RWPE1 (cell line): ENCODE measurements around the gene DUSP6.

Source experiments
- CTCF ChIA-PET: fragments of 350-600 bp; sonication (Branson Sonifier 250); formaldehyde crosslinking; extraction: SDS; loops from one replicate; lab custom pipeline; 2021; lab: Yijun Ruan, JAX
- POLR2A ChIA-PET: fragments of 400-600 bp; formaldehyde crosslinking; extraction: SDS; loops from one replicate; lab custom pipeline; 2020; ENCODE audit warnings: antibody characterized with exemption; ENCODE audit not compliant: low non-redundant PET; lab: Yijun Ruan, JAX
- DNase-seq: peaks from one replicate; pipeline ENCODE4 v3.0.0; 2012; ENCODE audit warnings: low spot score
- H3K27ac ChIP-seq: fragments of 450-650 bp; 2 replicates; pipeline ENCODE4 v1.5.1; 2017
- TF ChIP-seq, protein P1 (sequence below): fragments of 450-650 bp; conservative IDR thresholded peaks from 2 replicates; pipeline ENCODE4 v1.5.1; 2017; ENCODE audit warnings: low read depth, mild to moderate bottlenecking

The DUSP6 gene

DNA sequence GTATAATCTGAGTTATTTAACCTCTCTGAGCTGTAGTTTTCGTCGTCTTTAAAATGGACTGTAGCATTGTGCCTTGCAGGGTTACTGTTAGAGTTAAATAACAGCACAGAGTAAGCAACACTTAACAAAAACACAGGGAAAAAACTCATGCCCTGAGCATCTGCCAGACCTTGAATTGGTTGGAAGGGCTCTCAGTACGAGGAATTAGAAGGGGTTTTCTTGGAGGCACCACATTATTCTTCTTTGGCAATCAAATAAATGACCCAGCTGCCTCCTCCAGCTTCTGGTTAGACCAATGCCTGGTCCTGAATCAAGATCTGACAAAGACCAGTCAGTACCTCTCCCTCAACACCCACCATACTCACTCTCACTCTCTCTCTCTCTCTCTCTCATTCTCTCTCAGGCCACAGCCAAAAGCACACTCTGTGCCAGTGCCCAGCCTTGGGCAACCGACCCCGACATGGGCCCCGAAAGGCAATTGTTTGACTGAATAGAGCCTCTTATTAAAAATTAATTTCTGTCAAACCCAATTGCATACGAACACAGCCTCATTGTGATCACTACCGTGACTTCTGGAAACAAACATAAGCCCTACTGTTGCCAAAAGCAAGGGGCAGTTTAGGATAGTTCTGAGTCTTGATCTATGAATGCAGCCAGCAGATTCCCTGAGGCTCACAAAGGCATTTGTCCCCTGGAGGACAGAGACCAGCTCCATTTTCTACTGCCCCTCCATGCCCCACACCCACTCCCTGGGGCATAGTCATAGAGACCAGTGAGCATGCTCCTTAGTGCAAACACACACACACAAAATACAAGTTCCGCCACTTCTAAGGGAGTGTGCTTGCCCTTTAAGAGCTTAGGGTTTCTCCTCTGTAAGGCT, 23.9 kb downstream of the DUSP6 start:
- ChIA-PET POLR2A (no interaction called here), CTCF (no interaction called here)
- no peak for DNase-seq
- TF ChIP-seq, protein P1, sequence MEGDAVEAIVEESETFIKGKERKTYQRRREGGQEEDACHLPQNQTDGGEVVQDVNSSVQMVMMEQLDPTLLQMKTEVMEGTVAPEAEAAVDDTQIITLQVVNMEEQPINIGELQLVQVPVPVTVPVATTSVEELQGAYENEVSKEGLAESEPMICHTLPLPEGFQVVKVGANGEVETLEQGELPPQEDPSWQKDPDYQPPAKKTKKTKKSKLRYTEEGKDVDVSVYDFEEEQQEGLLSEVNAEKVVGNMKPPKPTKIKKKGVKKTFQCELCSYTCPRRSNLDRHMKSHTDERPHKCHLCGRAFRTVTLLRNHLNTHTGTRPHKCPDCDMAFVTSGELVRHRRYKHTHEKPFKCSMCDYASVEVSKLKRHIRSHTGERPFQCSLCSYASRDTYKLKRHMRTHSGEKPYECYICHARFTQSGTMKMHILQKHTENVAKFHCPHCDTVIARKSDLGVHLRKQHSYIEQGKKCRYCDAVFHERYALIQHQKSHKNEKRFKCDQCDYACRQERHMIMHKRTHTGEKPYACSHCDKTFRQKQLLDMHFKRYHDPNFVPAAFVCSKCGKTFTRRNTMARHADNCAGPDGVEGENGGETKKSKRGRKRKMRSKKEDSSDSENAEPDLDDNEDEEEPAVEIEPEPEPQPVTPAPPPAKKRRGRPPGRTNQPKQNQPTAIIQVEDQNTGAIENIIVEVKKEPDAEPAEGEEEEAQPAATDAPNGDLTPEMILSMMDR = no peak
- H3K27ac ChIP-seq = no peak overlapping the region

DNA sequence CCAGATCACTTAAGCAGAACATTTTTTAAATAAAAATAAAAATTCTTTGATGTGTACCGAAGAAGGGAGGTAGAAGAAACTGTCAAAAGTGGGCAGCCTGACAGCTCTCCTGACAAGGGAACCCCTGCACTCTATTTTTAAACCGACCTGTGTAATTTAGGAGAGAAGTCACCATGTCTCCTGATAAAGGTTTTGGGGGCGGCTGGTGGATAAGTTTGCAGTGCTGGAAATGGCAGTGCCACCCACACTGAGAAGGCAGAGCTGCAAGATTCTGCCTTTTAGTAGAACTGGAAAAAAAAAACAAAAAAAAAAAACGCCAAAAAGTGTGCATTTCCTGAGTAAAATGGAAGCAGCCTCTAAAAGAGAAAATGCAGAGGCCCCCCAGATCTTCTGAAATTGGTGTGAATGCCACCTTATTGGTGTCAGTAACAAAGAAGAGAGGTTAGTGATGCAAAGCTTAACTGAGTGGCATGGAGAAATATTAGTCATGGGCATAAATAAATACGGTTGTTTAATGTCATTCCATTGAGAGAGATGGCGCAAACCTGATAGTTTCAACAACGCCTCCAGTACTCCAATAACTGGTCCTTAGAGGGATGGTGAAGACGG, 24.7 kb downstream of the DUSP6 start:
- DNase-seq = no peak
- ChIA-PET CTCF (no interaction called here), POLR2A (no interaction called here)
- H3K27ac ChIP-seq = no peak overlapping the region
- TF ChIP-seq, protein P1 = no peak

DNA sequence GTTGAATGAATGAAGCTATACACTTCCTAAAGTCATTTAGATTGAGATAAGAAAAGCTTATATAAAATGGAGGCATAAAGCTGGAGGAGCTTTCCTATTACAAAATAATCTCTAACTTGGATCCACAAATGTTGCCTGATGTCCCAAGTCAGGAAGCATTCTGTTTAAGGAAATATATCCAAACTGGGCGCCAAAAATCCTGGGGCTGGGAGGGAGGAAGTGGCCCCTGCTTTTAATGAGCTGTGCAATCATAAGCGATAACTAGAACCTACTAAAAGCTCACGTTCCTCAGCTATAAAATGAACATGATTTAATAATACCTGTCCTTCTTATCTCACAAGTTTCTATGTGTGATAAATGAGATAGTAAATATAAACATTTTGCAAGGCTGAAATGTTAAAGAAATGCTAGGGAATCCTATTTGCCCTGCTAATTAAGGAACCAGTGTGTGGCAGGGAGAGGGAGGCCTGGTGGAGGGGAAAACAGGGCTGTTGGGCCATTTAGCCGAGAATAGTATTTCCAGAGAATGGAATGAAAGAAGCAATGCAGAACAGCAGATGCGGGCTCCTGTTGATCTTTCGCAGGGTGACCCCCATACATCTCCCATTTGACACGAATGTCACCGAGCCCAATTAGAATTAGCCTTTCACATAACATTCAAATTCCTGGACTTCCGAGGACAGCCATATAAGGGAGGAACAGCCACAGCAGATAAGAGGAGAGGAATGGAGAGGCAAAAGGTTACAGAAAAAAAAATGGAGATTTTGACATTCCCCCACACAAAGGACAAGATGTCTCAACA, 25.9 kb downstream of the DUSP6 start:
- DNase-seq = no peak
- TF ChIP-seq, protein P1 = no peak
- POLR2A ChIA-PET = no interaction called here
- no peak overlapping the region for H3K27ac ChIP-seq
- CTCF ChIA-PET = no interaction called here

DNA sequence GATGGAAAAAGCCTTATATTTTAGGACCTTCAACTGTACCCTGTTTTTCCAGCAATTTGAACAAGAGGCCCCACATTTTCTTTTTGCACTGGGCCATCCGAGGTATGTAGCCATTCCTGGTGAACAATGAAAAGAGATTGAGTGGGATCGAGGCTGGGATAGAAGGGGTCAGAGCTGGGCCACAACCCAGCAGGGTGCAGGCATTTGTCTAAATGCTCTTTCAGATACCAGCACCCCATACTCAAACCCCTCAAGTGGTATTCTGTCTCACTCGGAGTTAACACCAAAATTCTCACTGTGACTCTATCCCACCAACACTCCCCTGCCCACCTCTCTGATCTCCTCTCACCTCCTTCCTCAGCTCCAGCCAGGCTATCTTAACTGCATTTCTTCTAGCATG, 26.8 kb downstream of the DUSP6 start:
- TF ChIP-seq, protein P1 = no peak
- POLR2A ChIA-PET = no interaction called here
- DNase-seq = no peak
- H3K27ac ChIP-seq = no peak overlapping the region
- CTCF ChIA-PET = no interaction called here

DNA sequence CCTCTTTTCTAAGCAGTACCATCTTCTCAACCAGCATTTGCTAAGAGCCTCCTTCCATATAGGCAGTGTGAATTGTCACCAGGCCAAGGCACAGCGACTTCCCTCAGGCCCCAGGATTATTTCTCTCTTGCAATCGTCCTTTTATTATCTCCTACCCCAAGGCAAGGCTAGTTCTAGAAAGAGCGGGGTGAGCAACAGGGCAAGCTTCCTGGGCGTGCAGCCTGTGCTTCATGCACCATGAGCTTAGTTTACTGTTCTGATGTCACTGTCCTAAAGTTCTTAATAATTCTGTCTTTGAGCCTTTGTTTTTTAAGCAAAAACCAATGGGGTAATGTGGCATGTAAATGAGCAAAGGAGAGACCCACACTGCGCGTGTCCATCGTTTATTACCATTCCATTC, 27.9 kb downstream of the DUSP6 start:
- ChIA-PET CTCF (interaction anchor here (0.5 kb wide), 1 partner anchor 292 kb away, joined by 3 read pairs; no protein-coding TSS in a partner anchor), POLR2A (no interaction called here)
- TF ChIP-seq, protein P1 = no peak
- no peak for DNase-seq
- no peak overlapping the region for H3K27ac ChIP-seq

DNA sequence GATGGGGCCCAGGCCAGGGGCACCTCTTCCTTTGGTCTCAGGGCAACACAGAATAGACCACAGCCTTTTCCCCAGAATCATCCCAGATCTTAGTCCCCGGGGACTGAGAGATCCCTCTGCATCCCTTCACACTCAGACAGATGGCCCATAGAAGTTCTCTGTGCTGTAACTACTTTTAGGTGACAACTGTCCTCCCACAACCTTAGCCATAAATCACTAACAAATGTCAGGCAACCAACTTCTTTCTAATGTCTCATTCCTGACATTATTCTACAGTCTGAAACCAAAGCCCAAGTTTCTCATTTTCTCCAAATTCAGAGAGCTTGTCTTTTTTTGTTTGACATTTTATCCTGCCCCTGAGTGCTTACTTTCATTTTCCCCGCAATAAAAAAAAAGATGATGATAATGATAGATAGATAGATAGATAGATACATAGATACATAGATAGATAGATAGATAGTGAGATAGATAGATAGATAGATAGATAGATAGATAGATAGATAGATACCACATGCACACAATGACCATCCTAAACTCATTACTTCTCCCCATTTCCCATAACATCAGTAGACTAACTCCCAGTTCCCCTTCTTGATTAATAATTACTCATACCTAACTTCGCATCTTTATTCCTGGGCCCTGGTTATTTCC, 28.6 kb downstream of the DUSP6 start:
- no peak overlapping the region for H3K27ac ChIP-seq
- no peak for DNase-seq
- TF ChIP-seq, protein P1 = no peak
- POLR2A ChIA-PET = no interaction called here
- CTCF ChIA-PET = no interaction called here
